ENCODE measurements around the gene CASK.

GRCh38 chrX:41895826-41896225, 27.5 kb downstream of the CASK start:
- TF ChIP-seq CTCF (IDR thresholded peaks at IDR 0.05; ENCODE audit: low read depth, low read length) = no peak
- no peak for TF ChIP-seq MYC (IDR thresholded peaks at IDR 0.05; ENCODE audit: low read depth, low read length)
- TF ChIP-seq POLR2A (IDR thresholded peaks at IDR 0.05; ENCODE audit: extremely low read depth, insufficient read length) = no peak
- TF ChIP-seq MAX (IDR thresholded peaks at IDR 0.05; ENCODE audit: low read depth, low read length) = no peak
